K562 (cell line): ENCODE results near the gene WSCD2. TPM values are rescaled to one million over a fixed set of nuclear protein-coding genes. Genes with fewer than 3 reads are reported as not detected.

Experiments used
- ATAC-seq: fragments of 200-7000 bp; cut with Tn5 transposase; 3 replicates; pipeline ENCODE4 v1.9.1; 2020; ENCODE audit warnings: moderate library complexity
- BruUV-seq: library from RNA; stranded (reverse); fragments of 400-500 nt; replicated peaks from 2 replicates; lab custom pipeline; 2021; lab: Mats Ljungman, UMichigan
- CTCF ChIA-PET: fragments of 300-600 bp; formaldehyde crosslinking; extraction: SDS; loops from one replicate; lab custom pipeline; 2021; ENCODE audit warnings: low intra/inter-chr PET ratio; lab: Yijun Ruan, JAX
- POLR2A ChIA-PET: fragments of 300-600, 350-650 bp; sonication (Branson Sonifier 250); formaldehyde crosslinking; extraction: SDS; loops from one replicate; lab custom pipeline; 2021; ENCODE audit warnings: antibody characterized with exemption, inconsistent platforms; lab: Yijun Ruan, JAX
- DNase-seq, 4 experiments: peaks; one replicate each; pipeline versions ENCODE4 v3.0.0 to v3.0.0-alpha.2; 2011 to 2018; ENCODE audit warnings: low spot score in 3 of 4, mixed read lengths in 3 of 4; ENCODE audit errors: extremely low read depth in 1 of 4
- FAIRE-seq: peaks from 2 replicates; lab custom pipeline; 2011; peaks lifted over from hg19 to GRCh38; lab: Jason Lieb, UNC
- H2AFZ ChIP-seq: 2 replicates; pipeline ENCODE4 v1.6.0; 2011; ENCODE audit warnings: low read depth, low read length, control low read depth, inconsistent platforms
- H3K27ac ChIP-seq: fragments of 200-600 bp; 3 replicates; pipeline ENCODE4 v1.8.0; 2011; ENCODE audit warnings: low read depth, mild to moderate bottlenecking, control low read depth, inconsistent platforms, low read length, moderate library complexity, mixed read lengths; ENCODE audit errors: extremely low read depth
- H3K27me3 ChIP-seq, 2 experiments: fragments of 300-600 bp in 1 of 2; 2 replicates in 1 of 2; 3 replicates in 1 of 2; pipeline versions ENCODE4 v1.6.0 to v1.8.0; 2011; ENCODE audit warnings: inconsistent platforms in 2 of 2, low read length in 2 of 2, mild to moderate bottlenecking in 1 of 2, mixed read lengths in 1 of 2, moderate library complexity in 1 of 2; ENCODE audit not compliant: control insufficient read depth in 2 of 2, insufficient read depth in 2 of 2
- H3K36me3 ChIP-seq: fragments of 300-600 bp; 3 replicates; pipeline ENCODE4 v1.8.0; 2011; ENCODE audit warnings: mild to moderate bottlenecking, low read length, inconsistent platforms; ENCODE audit not compliant: control insufficient read depth, insufficient read depth
- H3K4me1 ChIP-seq, 2 experiments: fragments of 200-600 bp in 1 of 2; replicated peaks in 1 of 2; 2 replicates in 1 of 2; 3 replicates in 1 of 2; pipeline versions ENCODE4 v1.5.1 to v1.8.0; 2011; ENCODE audit warnings: inconsistent platforms in 2 of 2, low read length in 2 of 2, mild to moderate bottlenecking in 1 of 2, mixed read lengths in 1 of 2, moderate library complexity in 1 of 2; ENCODE audit not compliant: control insufficient read depth in 2 of 2, insufficient read depth in 2 of 2
- H3K4me2 ChIP-seq: 2 replicates; pipeline ENCODE4 v1.6.1; 2011; ENCODE audit warnings: low read length, control low read depth, inconsistent platforms, mixed read lengths; ENCODE audit not compliant: insufficient read depth
- H3K4me3 ChIP-seq: fragments of 200-600 bp; sonication (generic), shearing (Covaris generic); 2 replicates; pipeline ENCODE4 v1.5.1; 2016; ENCODE audit warnings: control low read depth, inconsistent platforms
- H3K79me2 ChIP-seq: fragments of 200-600 bp; 3 replicates; pipeline ENCODE4 v1.8.0; 2011; ENCODE audit warnings: low read length, inconsistent platforms; ENCODE audit not compliant: control insufficient read depth, insufficient read depth
- H3K9ac ChIP-seq, 2 experiments: 2 replicates each; pipeline versions ENCODE4 v1.6.0 to v1.6.1; 2011; ENCODE audit warnings: low read depth in 2 of 2, low read length in 2 of 2, control low read depth in 1 of 2, inconsistent platforms in 1 of 2, mild to moderate bottlenecking in 1 of 2, mixed read lengths in 1 of 2; ENCODE audit not compliant: insufficient read depth in 1 of 2
- H3K9me1 ChIP-seq: one replicate; pipeline ENCODE4 v1.6.0; 2011; ENCODE audit warnings: inconsistent platforms, mild to moderate bottlenecking, low read length, moderate library complexity; ENCODE audit not compliant: control insufficient read depth, insufficient read depth
- H3K9me3 ChIP-seq: replicated peaks from 2 replicates; pipeline ENCODE4 v1.5.1; 2011; ENCODE audit warnings: low read depth, low read length, inconsistent platforms; ENCODE audit not compliant: control insufficient read depth, insufficient read depth
- H4K20me1 ChIP-seq: replicated peaks from 2 replicates; pipeline ENCODE4 v1.6.1; 2011; ENCODE audit warnings: low read length, inconsistent platforms, mixed read lengths; ENCODE audit not compliant: control insufficient read depth, insufficient read depth
- ASH1L ChIP-seq: fragments of 450-650 bp; IDR thresholded peaks from 2 replicates; pipeline ENCODE4 v1.6.1; 2018; ENCODE audit warnings: borderline replicate concordance, mild to moderate bottlenecking, low read depth; ENCODE audit not compliant: partially characterized antibody
- GTF2A2 ChIP-seq: IDR thresholded peaks from 2 replicates; pipeline ENCODE4 v1.6.1; 2016; ENCODE audit warnings: mild to moderate bottlenecking, missing genetic modification characterization, missing compliant biosample characterization
- ILF3 ChIP-seq: fragments of 450-650 bp; IDR thresholded peaks from 2 replicates; pipeline ENCODE4 v1.6.1; 2018; ENCODE audit warnings: antibody characterized with exemption, mild to moderate bottlenecking, moderate library complexity, borderline replicate concordance
- ILK ChIP-seq: fragments of 450-650 bp; IDR thresholded peaks from 2 replicates; pipeline ENCODE4 v1.6.1; 2016; ENCODE audit warnings: missing genetic modification characterization, low read depth, mild to moderate bottlenecking, missing compliant biosample characterization, moderate library complexity, borderline replicate concordance
- KHSRP ChIP-seq: fragments of 450-650 bp; IDR thresholded peaks from 2 replicates; pipeline ENCODE4 v1.6.1; 2017
- MEF2A ChIP-seq: IDR thresholded peaks from 2 replicates; pipeline ENCODE4 v1.6.1; 2011; ENCODE audit warnings: low read depth, mild to moderate bottlenecking, low read length, moderate library complexity; ENCODE audit not compliant: control insufficient read depth
- NR2C2 ChIP-seq, 2 experiments: fragments of 200-800 bp in 1 of 2; sonication (Bioruptor generic) in 1 of 2; sonication (generic) in 1 of 2; formaldehyde crosslinking in 1 of 2; IDR thresholded peaks; 2 replicates each; pipeline versions ENCODE4 v1.6.1 to v1.8.0; 2016 to 2022; ENCODE audit warnings: mild to moderate bottlenecking in 1 of 2, missing compliant biosample characterization in 1 of 2, missing genetic modification characterization in 1 of 2, missing genetic modification reagents in 1 of 2
- NR4A1 ChIP-seq, 2 experiments: fragments of 250-450 bp in 1 of 2; fragments of 450-650 bp in 1 of 2; sonication (Bioruptor Pico) in 1 of 2; IDR thresholded peaks; 2 replicates each; pipeline versions ENCODE4 v1.4.0 to v1.6.1; 2016 to 2020; ENCODE audit warnings: mild to moderate bottlenecking in 2 of 2, missing compliant biosample characterization in 1 of 2, missing genetic modification characterization in 1 of 2, moderate library complexity in 1 of 2
- WGBS: fragments of 100-300 bp; shearing (Covaris generic); methylation state at CpG from one replicate; pipeline ENCODE4 v1.1.6; 2016; ENCODE audit warnings: low coverage, mixed read lengths; ENCODE audit not compliant: insufficient coverage; ENCODE audit errors: missing lambda C conversion rate; 5-methylcytosine and 5-hydroxymethylcytosine counted together
- in situ Hi-C: fragments of 300-500 bp; cut with MboI; formaldehyde crosslinking; loops from 4 replicates; pipeline ENCODE4 v1.15.0; 2018; ENCODE audit warnings: inconsistent platforms, mixed read lengths
- intact Hi-C: fragments of 100-400 bp; cut with micrococcal nuclease; formaldehyde crosslinking; loops from 2 replicates; pipeline ENCODE4 v1.14.2; 2022
- polyA plus RNA-seq, 8 experiments: library from polyadenylated mRNA; depleted of rRNA in 4 of 8; stranded (reverse) in 5 of 8; unstranded in 3 of 8; fragments of >200 nt; fragmentation: Nextera tagmentation in 2 of 8; fragmentation: Illumina TruSeq in 1 of 8; extraction: Ambion mirVana in 2 of 8; extraction: Trizol in 1 of 8; gene quantifications; 2 replicates each; pipeline versions ENCODE4 v1.2.1 to v1.2.3, GENCODE V29; 2011 to 2014; ENCODE audit warnings: inconsistent platforms in 1 of 8, missing spikeins in 1 of 8
- total RNA-seq, 7 experiments: library from RNA; depleted of rRNA in 6 of 7; stranded (reverse); fragments of >200 nt in 6 of 7; fragmentation: Illumina TruSeq in 2 of 7; extraction: Trizol in 2 of 7; gene quantifications; 2 replicates each; pipeline versions ENCODE4 v1.2.1 to v1.2.3, GENCODE V29; 2011 to 2021; ENCODE audit warnings: low replicate concordance in 1 of 7
- TF ChIP-seq, protein P1 (sequence below), 3 experiments: IDR thresholded peaks in 2 of 3; conservative IDR thresholded peaks in 1 of 3; 2 replicates each; pipeline ENCODE4 v1.5.1; 2011 to 2012; ENCODE audit warnings: low read length in 3 of 3, mild to moderate bottlenecking in 3 of 3, control low read depth in 2 of 3, improper control_type of control experiment in 1 of 3, inconsistent platforms in 1 of 3, low read depth in 1 of 3, mixed read lengths in 1 of 3, moderate library complexity in 1 of 3; ENCODE audit not compliant: insufficient read depth in 2 of 3

The WSCD2 gene
- total and polyA plus RNA-seq, 9 of the 15 experiments (the other 6 are each of a cell fraction or from before 2014, with no cell fraction given) = 0.72 to 14.1 (median 4.0) TPM

DNA sequence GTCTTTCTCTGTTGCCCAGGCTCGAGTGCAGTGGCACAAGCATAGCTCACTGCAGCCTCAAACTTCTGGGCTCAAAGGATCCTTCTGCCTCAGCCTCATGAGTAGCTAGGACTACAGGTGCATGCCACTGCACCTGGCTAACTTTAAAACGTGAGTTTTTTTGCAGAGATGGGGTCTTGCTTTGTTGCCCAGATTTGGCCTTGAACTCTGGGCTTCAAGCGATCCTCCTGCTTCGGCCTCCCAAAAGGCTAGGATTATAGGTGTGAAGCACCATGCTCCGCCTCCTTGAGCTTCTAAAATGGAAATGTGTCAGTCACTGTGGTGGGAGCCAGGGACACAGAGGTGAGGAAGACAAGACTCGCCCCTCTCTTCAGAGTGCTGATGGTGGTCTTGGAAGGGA is 45.6 kb downstream of the WSCD2 start:
- FAIRE-seq = no peak
- BruUV-seq = no TSS peak
- 19% methylated on average over 6 of the region's 6 CpGs for WGBS
- Histone ChIP-seq H3K4me3 (no peak overlapping the region), H3K27me3 (no peaks in the 10 kb centered on the region), H3K4me2 (no peak overlapping the region), H3K9me3 (no peaks in the 10 kb centered on the region), H3K79me2 (no peaks in the 10 kb centered on the region), H3K9ac (no peak overlapping the region), H3K27ac (no peak overlapping the region), H3K9me1 (no peaks in the 10 kb centered on the region), H4K20me1 (no peaks in the 10 kb centered on the region), H3K36me3 (no peaks in the 10 kb centered on the region), H3K4me1 (no peaks in the 10 kb centered on the region; a peak in 1 of 5 replicates), H2AFZ (no peak overlapping the region)
- intact Hi-C loops (no loop called here), in situ Hi-C loops (no loop called here)
- no peak for DNase-seq
- POLR2A ChIA-PET = interaction anchor here (0.8 to 1.1 kb wide), 3 partner anchors 10 to 68 kb away, joined by 3 to 4 read pairs (median 3); no protein-coding TSS in a partner anchor
- no peak for ATAC-seq
- no peak for TF ChIP-seq ILK
- no peak for TF ChIP-seq ASH1L
- TF ChIP-seq MEF2A = no peak
- TF ChIP-seq KHSRP = no peak
- TF ChIP-seq GTF2A2 (tag) = no peak
- TF ChIP-seq, all 486 proteins: peak for 0
- CTCF ChIA-PET = no interaction called here

DNA sequence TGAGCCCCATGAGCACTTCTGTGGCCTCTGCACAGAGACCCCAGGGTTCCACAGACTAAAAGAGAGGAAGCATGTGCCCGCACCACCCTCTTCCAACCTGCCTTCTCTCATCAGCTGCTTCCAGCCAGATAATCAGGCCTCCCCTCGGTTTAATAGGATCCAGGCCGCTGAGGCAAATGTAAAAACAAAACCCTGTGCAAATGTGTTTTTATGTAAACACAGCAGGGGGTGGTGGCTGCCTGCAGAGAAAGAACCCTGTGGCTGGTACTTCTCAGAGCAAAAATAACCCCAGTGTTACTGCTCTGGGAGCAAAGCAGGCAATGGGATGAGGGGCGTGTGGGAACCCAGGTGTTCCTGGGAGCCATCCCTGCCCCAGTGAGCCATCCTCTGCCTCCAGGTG is 46.2 kb downstream of the WSCD2 start:
- H3K9ac ChIP-seq = no peak overlapping the region
- H3K9me1 ChIP-seq = no peaks in the 10 kb centered on the region
- intact Hi-C loops = no loop called here
- no peak for DNase-seq
- FAIRE-seq = no peak
- H3K4me3 ChIP-seq = no peak overlapping the region
- in situ Hi-C loops = no loop called here
- H3K4me1 ChIP-seq = no peaks in the 10 kb centered on the region; a peak in 1 of 5 replicates
- POLR2A ChIA-PET = interaction anchor here (1.1 kb wide), 1 partner anchor 69 kb away, joined by 3 read pairs; no protein-coding TSS in a partner anchor
- no peaks in the 10 kb centered on the region for H3K36me3 ChIP-seq
- WGBS = 21% methylated on average over 4 of the region's 4 CpGs
- H3K9me3 ChIP-seq = no peaks in the 10 kb centered on the region
- CTCF ChIA-PET = no interaction called here
- no peak for ATAC-seq
- TF ChIP-seq NR2C2 (CRISPR knock-in tag; IDR thresholded peaks at IDR 0.05) (no peak), NR2C2 (tag; IDR thresholded peaks at IDR 0.05) (no peak), ILF3 (no peak), NR4A1 (CRISPR knock-in tag; IDR thresholded peaks at IDR 0.05) (no peak), NR4A1 (tag; IDR thresholded peaks at IDR 0.05) (no peak)
- TF ChIP-seq, protein P1, sequence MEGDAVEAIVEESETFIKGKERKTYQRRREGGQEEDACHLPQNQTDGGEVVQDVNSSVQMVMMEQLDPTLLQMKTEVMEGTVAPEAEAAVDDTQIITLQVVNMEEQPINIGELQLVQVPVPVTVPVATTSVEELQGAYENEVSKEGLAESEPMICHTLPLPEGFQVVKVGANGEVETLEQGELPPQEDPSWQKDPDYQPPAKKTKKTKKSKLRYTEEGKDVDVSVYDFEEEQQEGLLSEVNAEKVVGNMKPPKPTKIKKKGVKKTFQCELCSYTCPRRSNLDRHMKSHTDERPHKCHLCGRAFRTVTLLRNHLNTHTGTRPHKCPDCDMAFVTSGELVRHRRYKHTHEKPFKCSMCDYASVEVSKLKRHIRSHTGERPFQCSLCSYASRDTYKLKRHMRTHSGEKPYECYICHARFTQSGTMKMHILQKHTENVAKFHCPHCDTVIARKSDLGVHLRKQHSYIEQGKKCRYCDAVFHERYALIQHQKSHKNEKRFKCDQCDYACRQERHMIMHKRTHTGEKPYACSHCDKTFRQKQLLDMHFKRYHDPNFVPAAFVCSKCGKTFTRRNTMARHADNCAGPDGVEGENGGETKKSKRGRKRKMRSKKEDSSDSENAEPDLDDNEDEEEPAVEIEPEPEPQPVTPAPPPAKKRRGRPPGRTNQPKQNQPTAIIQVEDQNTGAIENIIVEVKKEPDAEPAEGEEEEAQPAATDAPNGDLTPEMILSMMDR (IDR thresholded peaks at IDR 0.05 in 2 of 3, conservative IDR thresholded peaks at IDR 0.05 in 1 of 3; ENCODE audit: insufficient read depth in 2 of 3, low read depth in 1 of 3, low read length in 3 of 3) = peak in 1 of 3 experiments; percentile 7; a peak in 1 of 6 replicates
- TF ChIP-seq, all 486 proteins: peak for 1
- Histone ChIP-seq H3K4me2 (no peak overlapping the region), H3K79me2 (no peaks in the 10 kb centered on the region), H3K27ac (no peak overlapping the region), H4K20me1 (no peaks in the 10 kb centered on the region), H3K27me3 (no peaks in the 10 kb centered on the region), H2AFZ (no peak overlapping the region)
- no TSS peak for BruUV-seq
